Bronchial epithelial cell (primary cell): ENCODE measurements around the gene PTPRN2. TPM values are rescaled to one million over a fixed set of nuclear protein-coding genes. Genes with fewer than 3 reads are reported as not detected.
A peak's percentile ranks its signal among the peaks of the same experiment; 100 is the strongest.

Experiments used
- DNase-seq: peaks from one replicate; pipeline ENCODE4 v3.0.0-alpha.2; 2010; ENCODE audit warnings: low read depth
- FAIRE-seq: peaks from 2 replicates; lab custom pipeline; 2011; peaks lifted over from hg19 to GRCh38; lab: Jason Lieb, UNC
- H3K27me3 ChIP-seq: 2 replicates; pipeline ENCODE4 v1.5.1; 2011; ENCODE audit warnings: low read length; ENCODE audit not compliant: control insufficient read depth, insufficient read depth
- H3K36me3 ChIP-seq: 2 replicates; pipeline ENCODE4 v1.5.1; 2011; ENCODE audit warnings: low read length; ENCODE audit not compliant: control insufficient read depth, insufficient read depth
- H3K4me3 ChIP-seq: 2 replicates; pipeline ENCODE4 v1.5.1; 2011; ENCODE audit warnings: mild to moderate bottlenecking, low read depth, low read length, control low read depth
- CTCF ChIP-seq: IDR thresholded peaks from 2 replicates; pipeline ENCODE4 v1.5.1; 2011; ENCODE audit warnings: mild to moderate bottlenecking, moderate library complexity, low read length, control low read depth, inconsistent platforms; ENCODE audit not compliant: insufficient read depth, severe bottlenecking
- total RNA-seq: library from RNA; depleted of rRNA; stranded (reverse); fragments of >200 nt; gene quantifications from 2 replicates; pipeline ENCODE4 v1.2.1, GENCODE V29; 2014

Gene PTPRN2
- total RNA-seq, 1 donor from 2014 or later, result 1.1 TPM

GRCh38 chr7:158026636-158027265 is 560.9 kb downstream of the PTPRN2 start:
- Histone ChIP-seq H3K27me3 (no peaks in the 10 kb centered on the region), H3K4me3 (no peak overlapping the region), H3K36me3 (no peaks in the 10 kb centered on the region)
- no peak for TF ChIP-seq CTCF
- FAIRE-seq (no peak), DNase-seq (no peak)

- Histone ChIP-seq H3K36me3 (no peaks in the 10 kb centered on the region), H3K27me3 (no peaks in the 10 kb centered on the region), H3K4me3 (no peak overlapping the region)
- FAIRE-seq (no peak), DNase-seq (no peak)
- no peak for TF ChIP-seq CTCF
These were observed 561.7 kb downstream of the PTPRN2 start for GRCh38 chr7:158025686-158026600.

- H3K36me3 ChIP-seq, result no peaks in the 10 kb centered on the region
- TF ChIP-seq CTCF, result no peak
- H3K27me3 ChIP-seq, result no peaks in the 10 kb centered on the region
- H3K4me3 ChIP-seq, result no peak overlapping the region
- DNase-seq, result no peak
- no peak for FAIRE-seq
These were observed 562.7 kb downstream of the PTPRN2 start for GRCh38 chr7:158024881-158025280.

- H3K27me3 ChIP-seq, result no peaks in the 10 kb centered on the region
- FAIRE-seq, result no peak
- H3K36me3 ChIP-seq, result no peaks in the 10 kb centered on the region
- TF ChIP-seq CTCF, result no peak
- DNase-seq, result no peak
- H3K4me3 ChIP-seq, result no peak overlapping the region
These were observed 563.3 kb downstream of the PTPRN2 start for GRCh38 chr7:158024351-158024715.

- no peak for TF ChIP-seq CTCF
- no peak for DNase-seq
- Histone ChIP-seq H3K36me3 (no peaks in the 10 kb centered on the region), H3K4me3 (no peak overlapping the region), H3K27me3 (no peaks in the 10 kb centered on the region)
- FAIRE-seq, result peak; percentile 36
These were observed 563.8 kb downstream of the PTPRN2 start for GRCh38 chr7:158023681-158024350.
